ENCODE results near the gene ANXA6.
A peak's percentile ranks its signal among the peaks of the same experiment; 100 is the strongest.

ANXA6 gene

DNA sequence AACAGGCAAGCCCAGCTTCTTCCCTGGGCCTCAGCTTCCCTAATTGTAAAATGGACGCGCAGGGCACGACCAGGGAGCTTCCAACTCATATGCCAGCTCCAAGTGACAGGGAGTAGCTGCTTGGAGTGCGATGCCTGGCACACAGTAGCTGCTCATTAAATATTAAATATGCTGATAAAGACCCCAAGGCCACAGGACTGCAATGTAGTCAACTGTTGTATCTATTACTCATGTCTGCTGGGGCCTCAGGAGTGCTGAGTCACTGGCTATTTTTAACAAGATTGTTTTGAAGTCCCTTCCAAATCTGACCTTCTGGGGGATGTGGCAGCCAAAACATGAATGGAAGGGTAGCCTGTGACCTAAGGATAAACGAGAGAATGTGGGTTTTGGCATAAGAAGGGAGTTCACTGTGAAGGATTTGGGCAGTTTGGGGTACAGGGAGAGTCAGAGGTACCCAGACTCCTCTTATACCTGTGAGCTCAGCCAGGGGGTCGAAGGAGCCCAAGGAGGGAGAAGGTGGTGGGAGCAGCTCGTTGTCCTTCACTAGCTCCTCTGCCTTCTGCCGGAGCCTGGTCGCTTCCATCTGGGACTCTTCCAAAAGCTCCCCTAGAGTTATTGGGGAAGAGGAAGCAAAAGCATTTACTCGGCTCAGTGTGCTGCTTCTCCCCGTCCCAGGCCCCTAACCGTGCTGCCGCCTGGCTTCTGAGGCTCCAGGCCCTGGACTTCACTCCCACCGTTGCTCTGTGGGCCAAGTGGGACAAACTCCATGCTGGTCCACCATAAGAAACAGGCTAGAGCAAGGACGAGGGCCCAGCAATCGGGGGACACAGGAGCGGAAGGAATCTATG, 94.2 kb downstream of the ANXA6 start:
- Mint-ChIP-seq H3K4me1 (ENCODE audit: low read depth) (peaks cover 97% of the 10 kb centered on the region), H3K4me3 (peak overlapping the region; percentile 21), H3K27me3 (no peaks in the 10 kb centered on the region), H3K36me3 (ENCODE audit: low read depth) (peaks cover 99% of the 10 kb centered on the region), H3K9me3 (no peaks in the 10 kb centered on the region), H3K27ac (peak overlapping the region; percentile 92)
- DNase-seq, result no peak

DNA sequence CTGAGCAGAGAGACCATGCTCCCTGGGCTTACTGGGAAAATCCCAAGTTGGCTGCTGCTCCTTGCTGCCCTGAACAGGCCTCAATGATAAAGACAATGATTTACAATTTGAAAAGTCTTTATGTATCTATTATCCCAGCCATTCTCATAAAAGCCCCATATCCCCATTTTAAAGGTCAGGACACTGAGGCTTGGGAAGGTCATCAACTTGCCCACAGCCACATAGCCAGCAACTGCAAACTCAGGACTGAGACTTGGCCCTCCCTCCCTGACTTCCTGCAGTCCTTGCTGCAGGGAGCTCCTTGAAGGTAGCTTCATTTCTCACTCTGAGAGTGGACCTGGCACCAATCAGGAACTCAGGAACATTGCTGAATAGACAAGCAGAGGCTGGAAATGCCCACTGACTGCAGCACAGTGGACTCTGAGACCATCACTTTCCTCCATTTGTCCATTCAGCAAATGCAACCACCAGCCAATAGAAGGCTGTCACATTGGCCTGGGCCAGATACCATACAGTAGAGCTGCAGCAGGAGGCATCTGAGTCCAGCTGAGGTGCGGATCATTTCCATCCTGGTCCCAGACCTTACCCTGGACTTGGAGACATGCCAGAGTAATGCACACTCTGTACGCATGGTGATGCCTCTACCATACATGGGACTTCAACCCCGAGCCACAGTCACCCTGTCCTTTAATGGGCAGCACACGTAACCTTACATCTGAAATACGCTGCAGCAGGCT, 95.0 kb downstream of the ANXA6 start:
- DNase-seq, result no peak
- Mint-ChIP-seq H3K4me1 (ENCODE audit: low read depth) (peaks cover 89% of the 10 kb centered on the region), H3K36me3 (ENCODE audit: low read depth) (peaks cover 99% of the 10 kb centered on the region)

DNA sequence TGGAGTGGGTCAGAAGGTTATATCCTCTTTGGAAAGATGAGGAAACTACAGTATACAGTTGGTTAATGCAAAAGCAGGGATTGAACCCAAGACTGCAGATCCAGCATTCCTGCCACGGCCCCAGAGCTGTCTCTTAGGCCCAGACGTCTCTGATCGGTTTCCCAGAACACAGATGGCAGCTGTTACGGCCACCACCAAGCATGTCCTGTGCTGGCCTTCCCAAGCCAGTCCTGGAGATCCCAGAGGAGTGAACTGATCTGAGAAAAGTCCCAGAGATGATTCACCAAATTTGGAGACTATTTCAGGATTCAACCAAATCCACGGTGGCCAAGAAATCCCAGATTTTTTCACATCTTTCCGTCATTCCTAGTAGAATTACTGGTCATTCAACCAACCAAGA, 96.8 kb downstream of the ANXA6 start:
- peak overlapping the region; percentile 3 for H3K4me3 Mint-ChIP-seq
- H3K4me1 Mint-ChIP-seq (ENCODE audit: low read depth), result peaks cover 76% of the 10 kb centered on the region
- H3K27me3 Mint-ChIP-seq, result no peaks in the 10 kb centered on the region
- no peaks in the 10 kb centered on the region for H3K9me3 Mint-ChIP-seq
- H3K36me3 Mint-ChIP-seq (ENCODE audit: low read depth), result peaks cover 99% of the 10 kb centered on the region
- DNase-seq, result no peak
- H3K27ac Mint-ChIP-seq, result peak overlapping the region; percentile 95

More for the DNA sequence above, 95.0 kb downstream of the ANXA6 start:
- no peaks in the 10 kb centered on the region for H3K9me3 Mint-ChIP-seq
- no peak overlapping the region for H3K4me3 Mint-ChIP-seq
- H3K27ac Mint-ChIP-seq, result peak overlapping the region; percentile 95
- H3K27me3 Mint-ChIP-seq, result no peaks in the 10 kb centered on the region

GRCh38 chr5:151058891-151059489, 98.6 kb downstream of the ANXA6 start:
- Mint-ChIP-seq H3K27me3 (no peaks in the 10 kb centered on the region), H3K9me3 (no peaks in the 10 kb centered on the region), H3K36me3 (ENCODE audit: low read depth) (peaks cover 99% of the 10 kb centered on the region), H3K4me1 (ENCODE audit: low read depth) (peaks cover 62% of the 10 kb centered on the region), H3K4me3 (no peak overlapping the region), H3K27ac (peak overlapping the region; percentile 95)
- no peak for DNase-seq

GRCh38 chr5:151058301-151058700, 99.3 kb downstream of the ANXA6 start:
- H3K27me3 Mint-ChIP-seq, result no peaks in the 10 kb centered on the region
- H3K4me3 Mint-ChIP-seq, result no peak overlapping the region
- H3K9me3 Mint-ChIP-seq, result no peaks in the 10 kb centered on the region
- peak overlapping the region; percentile 40 for H3K27ac Mint-ChIP-seq
- H3K36me3 Mint-ChIP-seq (ENCODE audit: low read depth), result peaks cover 98% of the 10 kb centered on the region
- peaks cover 55% of the 10 kb centered on the region for H3K4me1 Mint-ChIP-seq (ENCODE audit: low read depth)
- no peak for DNase-seq

- no peaks in the 10 kb centered on the region for H3K27me3 Mint-ChIP-seq
- H3K4me1 Mint-ChIP-seq (ENCODE audit: low read depth), result peaks cover 46% of the 10 kb centered on the region
- peaks cover 98% of the 10 kb centered on the region for H3K36me3 Mint-ChIP-seq (ENCODE audit: low read depth)
- no peaks in the 10 kb centered on the region for H3K9me3 Mint-ChIP-seq
- H3K4me3 Mint-ChIP-seq, result no peak overlapping the region
- peak overlapping the region; percentile 7 for H3K27ac Mint-ChIP-seq
- no peak for DNase-seq
Observed at GRCh38 chr5:151056379-151057325, 100.9 kb downstream of the ANXA6 start.

GRCh38 chr5:151055336-151055735, 102.2 kb downstream of the ANXA6 start:
- peaks cover 33% of the 10 kb centered on the region for H3K4me1 Mint-ChIP-seq (ENCODE audit: low read depth)
- H3K27ac Mint-ChIP-seq, result peak overlapping the region; percentile 61
- no peak for DNase-seq
- no peaks in the 10 kb centered on the region for H3K9me3 Mint-ChIP-seq
- H3K36me3 Mint-ChIP-seq (ENCODE audit: low read depth), result peaks cover 98% of the 10 kb centered on the region
- no peaks in the 10 kb centered on the region for H3K27me3 Mint-ChIP-seq
- no peak overlapping the region for H3K4me3 Mint-ChIP-seq

- Mint-ChIP-seq H3K27ac (peak overlapping the region; percentile 84), H3K36me3 (ENCODE audit: low read depth) (peaks cover 98% of the 10 kb centered on the region), H3K27me3 (no peaks in the 10 kb centered on the region), H3K4me1 (ENCODE audit: low read depth) (peaks cover 27% of the 10 kb centered on the region), H3K4me3 (no peak overlapping the region), H3K9me3 (no peaks in the 10 kb centered on the region)
- no peak for DNase-seq
Observed at GRCh38 chr5:151054709-151055108, 102.9 kb downstream of the ANXA6 start.

DNA sequence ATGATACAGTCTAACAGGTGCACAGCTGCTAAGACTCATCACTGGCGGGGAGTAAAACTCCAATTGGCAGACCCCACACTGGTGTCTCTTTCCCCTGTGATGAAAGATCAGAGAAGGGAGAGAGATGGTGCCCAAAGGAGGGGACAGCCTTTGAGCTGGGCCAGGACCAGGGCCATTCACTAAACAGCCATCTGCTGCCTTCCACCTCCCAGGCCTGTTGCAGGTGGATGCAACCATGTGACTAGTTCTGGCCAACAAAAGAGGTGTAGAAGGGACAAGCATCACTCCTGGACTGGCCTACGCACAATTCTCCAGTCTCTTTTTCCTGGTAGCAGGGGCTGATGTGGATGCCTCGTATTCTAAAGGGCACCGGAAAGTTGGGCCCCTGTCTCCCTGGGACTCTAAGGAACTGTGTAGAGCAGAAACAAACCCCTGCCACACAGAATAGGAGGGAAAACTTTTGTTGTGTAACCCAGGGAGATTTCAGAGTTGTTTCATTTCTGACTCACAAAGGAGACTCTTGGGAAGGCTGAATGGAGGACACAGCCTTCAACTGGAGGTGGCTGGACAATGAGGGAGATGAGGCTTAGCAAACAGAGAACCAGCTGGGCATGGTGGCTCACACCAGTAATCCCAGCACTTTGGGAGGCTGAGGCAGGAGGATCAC, 103.7 kb downstream of the ANXA6 start:
- Mint-ChIP-seq H3K4me1 (ENCODE audit: low read depth) (peaks cover 19% of the 10 kb centered on the region), H3K36me3 (ENCODE audit: low read depth) (peaks cover 98% of the 10 kb centered on the region), H3K9me3 (no peaks in the 10 kb centered on the region), H3K27ac (peak overlapping the region; percentile 84), H3K27me3 (no peaks in the 10 kb centered on the region), H3K4me3 (no peak overlapping the region)
- DNase-seq, result no peak

GRCh38 chr5:151052836-151053235, 104.7 kb downstream of the ANXA6 start:
- no peaks in the 10 kb centered on the region for H3K27me3 Mint-ChIP-seq
- H3K4me3 Mint-ChIP-seq, result no peak overlapping the region
- DNase-seq, result no peak
- peak overlapping the region; percentile 83 for H3K27ac Mint-ChIP-seq
- peaks cover 16% of the 10 kb centered on the region for H3K4me1 Mint-ChIP-seq (ENCODE audit: low read depth)
- peaks cover 98% of the 10 kb centered on the region for H3K36me3 Mint-ChIP-seq (ENCODE audit: low read depth)
- no peaks in the 10 kb centered on the region for H3K9me3 Mint-ChIP-seq

DNA sequence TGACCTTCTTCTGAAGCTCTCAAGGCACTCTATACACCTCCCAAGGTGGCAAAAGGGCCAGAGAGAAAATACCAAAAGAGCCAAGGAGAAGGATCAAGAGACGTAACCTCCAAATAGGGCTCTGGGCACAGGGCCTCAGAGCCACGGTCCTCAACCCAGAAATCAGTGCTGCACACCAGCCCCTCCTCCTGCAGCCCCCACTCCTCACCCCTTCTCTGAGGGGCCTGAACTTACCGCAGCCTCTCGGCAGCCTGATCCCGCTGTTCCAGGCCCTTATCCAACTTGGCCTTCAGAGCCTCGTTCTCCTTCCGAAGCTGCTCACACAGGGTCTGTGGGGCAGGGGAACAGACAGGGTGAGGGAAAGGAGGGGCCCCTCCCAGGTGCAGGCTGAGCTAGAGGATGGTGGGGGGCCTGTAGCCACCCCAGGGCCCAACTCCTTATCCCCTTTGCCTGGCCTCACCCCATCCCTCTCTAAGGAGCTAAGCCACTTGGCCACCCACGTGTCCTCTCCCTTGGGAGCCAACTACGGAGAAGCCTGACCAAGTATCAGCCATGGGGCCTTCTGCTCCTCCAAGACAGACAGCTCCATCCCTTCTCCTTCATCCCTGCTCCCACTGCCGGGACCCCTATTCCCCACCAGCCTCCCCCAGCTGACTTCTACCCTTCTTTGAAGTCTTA, 105.5 kb downstream of the ANXA6 start:
- H3K27ac Mint-ChIP-seq, result peak overlapping the region; percentile 83
- no peak for DNase-seq
- peaks cover 98% of the 10 kb centered on the region for H3K36me3 Mint-ChIP-seq (ENCODE audit: low read depth)
- peaks cover 14% of the 10 kb centered on the region for H3K4me1 Mint-ChIP-seq (ENCODE audit: low read depth)
- no peaks in the 10 kb centered on the region for H3K9me3 Mint-ChIP-seq
- no peak overlapping the region for H3K4me3 Mint-ChIP-seq
- no peaks in the 10 kb centered on the region for H3K27me3 Mint-ChIP-seq

DNA sequence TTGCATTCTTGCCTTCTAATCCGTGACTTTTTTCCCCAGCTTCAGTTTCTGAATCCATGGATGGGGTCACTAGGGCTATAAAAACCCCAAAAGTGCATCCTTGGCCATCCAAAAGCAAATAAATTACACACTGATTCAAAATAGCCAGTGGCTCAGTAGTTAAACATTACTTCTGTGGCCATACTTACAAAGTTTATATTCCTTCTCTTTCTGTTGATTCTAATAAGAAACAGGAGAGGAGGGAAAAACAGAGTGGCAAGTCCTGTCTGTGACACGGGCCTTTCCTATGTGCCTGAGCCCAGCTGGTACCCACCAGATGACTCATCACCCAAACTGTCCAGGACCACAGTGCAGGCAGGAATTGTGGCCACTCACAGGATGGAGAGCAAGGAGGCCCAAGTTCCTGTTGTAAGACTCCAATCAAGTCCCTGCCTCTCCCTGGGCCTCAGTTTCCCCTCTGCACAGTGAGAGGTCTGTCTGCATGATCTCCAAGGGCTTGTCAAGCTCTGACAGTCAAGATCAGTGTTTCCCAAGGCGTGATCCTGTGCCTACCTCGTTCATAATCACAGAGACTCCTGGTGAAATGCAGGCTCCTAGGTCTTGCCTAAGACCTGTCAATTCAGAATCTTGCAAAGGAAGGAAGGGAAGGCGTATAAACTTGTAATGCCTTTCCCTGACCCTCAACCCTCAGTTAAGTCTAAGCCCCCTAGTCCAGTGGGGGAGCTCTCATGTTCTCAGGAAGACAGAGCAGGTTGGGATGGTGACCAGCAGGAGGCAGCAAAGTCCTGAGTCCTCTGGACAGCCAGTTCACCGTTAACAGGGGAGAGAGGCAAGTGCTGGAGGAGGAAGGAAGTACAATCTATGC, 106.3 kb downstream of the ANXA6 start:
- Mint-ChIP-seq H3K27ac (peak overlapping the region; percentile 83), H3K4me3 (no peak overlapping the region), H3K27me3 (no peaks in the 10 kb centered on the region), H3K9me3 (no peaks in the 10 kb centered on the region), H3K4me1 (ENCODE audit: low read depth) (peaks cover 12% of the 10 kb centered on the region), H3K36me3 (ENCODE audit: low read depth) (peaks cover 98% of the 10 kb centered on the region)
- peak; percentile 81 for DNase-seq
